HG03097 (cell line): ENCODE data around the gene GAN.

ENCODE experiments used
- ATAC-seq: cut with Tn5 transposase; IDR thresholded peaks from one replicate; pipeline ENCODE4 v1.9.1; 2021; ENCODE audit not compliant: unreplicated experiment, low FRiP score

GAN gene

DNA sequence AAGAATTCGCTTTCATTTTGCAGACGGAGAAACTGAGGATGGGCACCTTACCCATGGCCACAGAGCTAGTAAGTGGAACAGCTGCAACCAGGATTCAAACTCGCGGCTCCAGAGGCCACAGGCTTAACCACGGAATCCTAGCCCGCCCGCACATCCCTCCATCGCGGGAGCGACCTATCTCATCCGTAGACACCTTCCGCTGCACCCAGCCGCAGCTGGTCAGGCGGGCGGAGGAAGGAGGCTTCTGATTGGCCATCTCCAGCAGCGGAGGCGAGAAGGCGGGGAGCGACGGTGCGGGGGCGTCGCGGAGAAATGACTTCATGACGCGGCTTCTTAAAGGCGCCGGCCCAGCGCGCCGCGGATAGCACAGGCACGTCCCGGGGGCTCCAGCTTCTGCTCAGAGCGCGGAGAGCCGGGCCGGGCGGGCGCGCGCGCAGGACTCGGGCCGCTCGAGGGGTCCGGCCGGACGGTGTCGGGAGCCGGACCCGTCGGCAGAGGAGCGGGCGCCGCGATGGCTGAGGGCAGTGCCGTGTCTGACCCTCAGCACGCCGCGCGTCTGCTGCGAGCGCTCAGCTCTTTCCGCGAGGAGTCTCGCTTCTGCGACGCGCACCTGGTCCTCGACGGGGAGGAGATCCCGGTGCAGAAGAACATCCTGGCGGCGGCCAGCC lies at the start of gene GAN:
TSS of gene GAN (plus strand) at position 360 of the 668 bp plus-strand sequence. CDS start at position 512, 152 bp downstream.
- peak; percentile 84 for ATAC-seq

DNA sequence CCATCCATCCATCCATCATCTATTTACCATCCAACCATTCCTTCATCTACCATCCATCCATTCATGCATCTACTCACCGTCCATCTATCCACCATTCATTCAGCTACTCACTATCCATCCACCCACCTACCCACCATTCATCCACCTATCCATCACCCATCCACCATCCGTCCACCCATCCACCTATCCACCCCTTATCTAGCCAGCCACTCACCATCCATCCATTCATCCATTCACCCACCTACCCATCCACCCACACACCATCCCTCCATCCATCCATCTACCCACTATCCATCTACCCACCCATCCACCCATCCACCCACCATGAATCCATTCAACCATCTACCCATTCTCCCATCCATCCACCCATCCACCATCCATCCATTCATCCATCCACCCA lies 49.7 kb upstream of the GAN start:
- ATAC-seq = no peak

GRCh38 chr16:81265658-81266451 lies 48.9 kb upstream of the GAN start:
- no peak for ATAC-seq

GRCh38 chr16:81266680-81267095 lies 48.1 kb upstream of the GAN start:
- ATAC-seq = no peak

GRCh38 chr16:81268509-81268908 lies 46.3 kb upstream of the GAN start:
- ATAC-seq = no peak

- ATAC-seq = no peak
Observed at GRCh38 chr16:81273223-81273950, 41.4 kb upstream of the GAN start.

GRCh38 chr16:81275064-81275532 lies 39.7 kb upstream of the GAN start:
- no peak for ATAC-seq

DNA sequence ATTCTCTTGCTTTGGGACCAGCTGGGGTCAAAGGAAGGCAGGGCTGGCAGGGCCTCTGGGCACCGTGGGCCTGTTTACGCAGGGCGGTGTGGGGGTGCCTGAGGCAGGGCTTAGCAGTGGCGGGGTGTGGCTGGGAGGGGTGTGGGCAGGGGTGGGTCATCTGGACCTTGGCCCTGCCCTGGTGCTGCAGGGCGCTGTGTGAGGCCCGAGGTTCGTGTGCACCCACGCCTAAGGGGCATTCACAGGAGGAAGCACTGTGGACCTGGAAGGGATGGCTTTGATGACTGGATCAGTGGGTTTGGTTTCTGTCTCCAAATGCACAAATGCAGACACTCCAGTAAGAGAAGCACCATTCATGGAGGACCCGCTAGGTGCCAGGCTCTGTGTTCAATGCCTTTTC lies 39.0 kb upstream of the GAN start:
- no peak for ATAC-seq

GRCh38 chr16:81276323-81276722 lies 38.4 kb upstream of the GAN start:
- no peak for ATAC-seq

GRCh38 chr16:81277541-81278080 lies 37.2 kb upstream of the GAN start:
- no peak for ATAC-seq

DNA sequence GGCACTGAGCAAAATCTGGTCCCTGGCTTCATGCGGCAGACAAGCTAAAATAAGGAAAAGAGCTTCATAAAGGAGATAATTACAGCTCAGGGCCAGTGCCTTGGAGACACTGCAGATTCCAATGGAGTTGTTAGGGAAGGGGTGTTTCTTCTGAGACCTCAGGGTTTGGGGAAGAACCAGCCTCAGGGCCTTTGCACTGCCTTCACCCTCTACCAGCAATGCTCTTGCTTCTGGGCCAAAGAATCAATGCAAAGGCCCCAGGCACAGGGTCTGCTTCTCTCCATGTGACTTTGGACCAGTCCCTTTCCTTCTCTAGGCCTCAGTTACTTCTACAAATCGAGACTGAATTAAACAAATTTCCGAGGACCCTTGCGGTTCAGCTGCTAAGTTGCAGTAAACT lies 36.2 kb upstream of the GAN start:
- no peak for ATAC-seq

DNA sequence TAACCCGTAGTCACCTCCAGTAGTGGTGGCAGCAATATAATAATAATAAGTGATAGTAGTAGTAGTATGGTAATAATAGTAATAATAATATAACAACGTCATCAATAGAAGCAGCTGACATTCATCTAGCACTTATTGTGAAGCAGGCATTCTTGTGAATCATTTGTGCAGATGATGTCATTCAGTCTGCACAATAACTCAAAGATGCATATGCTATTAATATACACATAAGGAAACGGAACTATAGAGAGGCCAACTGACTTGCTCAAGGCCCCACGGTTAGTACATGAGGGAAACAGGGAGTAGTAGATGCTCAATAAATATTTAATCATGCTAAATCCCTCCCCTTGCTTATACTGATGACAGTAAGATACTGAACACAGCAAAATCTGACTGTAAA lies 35.4 kb upstream of the GAN start:
- ATAC-seq = no peak

DNA sequence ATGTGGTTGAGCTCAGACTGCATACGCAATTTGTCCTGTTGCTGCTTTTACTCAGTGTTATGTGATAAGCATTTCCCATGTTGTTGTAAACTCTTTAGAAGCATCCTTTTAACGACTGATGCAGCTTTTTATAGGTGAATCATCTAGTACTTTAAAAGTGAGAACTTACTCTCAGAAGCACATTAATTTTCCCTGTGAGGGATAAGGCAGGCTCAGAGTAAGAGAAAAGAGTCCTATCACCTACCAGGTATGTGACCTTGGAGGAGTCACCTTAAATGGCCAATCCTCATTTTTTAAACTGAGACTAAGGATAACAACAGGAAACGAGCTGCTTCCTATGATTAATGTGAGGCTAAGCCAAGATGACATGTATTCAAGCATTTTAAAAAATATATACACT lies 34.4 kb upstream of the GAN start:
- ATAC-seq = no peak

DNA sequence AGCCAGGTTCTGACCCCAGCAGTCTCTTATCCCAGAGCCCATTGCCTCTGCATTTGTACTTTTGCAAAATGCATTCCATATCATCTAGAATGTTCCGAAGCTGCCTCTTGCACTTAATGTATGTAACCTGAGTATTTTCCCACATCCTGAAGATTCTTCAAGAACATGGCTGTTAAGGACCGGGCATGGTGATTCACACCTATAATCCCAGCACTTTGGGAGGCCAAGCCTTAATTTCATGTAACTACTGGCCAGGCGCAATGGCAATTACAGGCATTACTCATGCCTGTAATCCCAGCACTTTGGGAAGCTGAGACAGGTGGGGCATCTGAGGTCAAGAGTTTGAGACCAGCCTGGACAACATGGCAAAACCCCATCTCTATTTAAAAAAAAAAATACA lies 31.7 kb upstream of the GAN start:
- no peak for ATAC-seq

DNA sequence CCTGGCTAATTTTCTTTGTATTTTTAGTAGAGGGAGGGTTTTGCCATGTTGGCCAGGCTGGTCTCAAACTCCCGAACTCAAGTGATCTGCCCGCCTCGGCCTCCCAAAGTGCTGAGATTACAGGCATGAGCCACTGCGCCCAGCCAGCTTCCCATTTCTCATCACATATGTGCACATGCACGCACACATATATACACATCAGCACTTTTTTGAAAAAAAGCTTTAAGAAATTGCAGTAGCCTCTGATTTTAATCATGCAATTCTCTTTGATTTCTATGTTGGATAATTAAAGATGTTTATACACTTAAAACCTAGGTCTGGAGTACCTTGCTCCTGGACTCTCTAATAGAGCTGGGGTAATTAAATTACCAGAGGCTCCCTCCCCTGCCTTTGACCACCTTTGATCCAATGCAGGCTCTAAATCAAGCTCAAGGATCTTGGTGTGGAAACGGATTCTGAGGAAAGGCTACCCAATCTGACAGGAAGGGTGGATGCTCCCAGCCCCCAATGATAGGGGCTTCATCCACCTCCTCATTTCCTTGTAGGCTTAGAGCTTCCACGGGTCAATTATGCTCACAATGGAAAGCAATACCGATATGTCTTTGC lies 29.7 kb upstream of the GAN start:
- no peak for ATAC-seq

GRCh38 chr16:81286190-81286589 lies 28.6 kb upstream of the GAN start:
- ATAC-seq = no peak

GRCh38 chr16:81291117-81291516 lies 23.6 kb upstream of the GAN start:
- no peak for ATAC-seq

DNA sequence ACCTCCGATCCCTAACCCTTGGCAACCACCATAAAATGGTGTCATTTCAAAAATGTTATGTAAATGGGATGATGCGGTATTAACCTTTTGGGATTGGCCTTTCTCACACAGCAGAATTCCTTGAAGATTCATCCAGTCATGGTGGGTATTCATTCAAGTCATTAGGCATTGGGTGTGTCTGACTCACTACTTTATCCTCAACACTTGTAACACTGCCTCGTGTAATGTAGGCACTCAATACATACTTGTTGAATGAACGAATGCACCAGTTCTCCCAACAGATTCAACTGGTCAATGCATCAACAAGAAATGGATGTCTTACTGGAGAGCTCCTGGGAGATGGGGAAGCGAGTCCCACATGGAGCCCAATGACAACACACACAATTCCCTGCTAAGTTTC lies 21.8 kb upstream of the GAN start:
- ATAC-seq = no peak

- no peak for ATAC-seq
Observed at GRCh38 chr16:81293909-81294802, 20.6 kb upstream of the GAN start.

DNA sequence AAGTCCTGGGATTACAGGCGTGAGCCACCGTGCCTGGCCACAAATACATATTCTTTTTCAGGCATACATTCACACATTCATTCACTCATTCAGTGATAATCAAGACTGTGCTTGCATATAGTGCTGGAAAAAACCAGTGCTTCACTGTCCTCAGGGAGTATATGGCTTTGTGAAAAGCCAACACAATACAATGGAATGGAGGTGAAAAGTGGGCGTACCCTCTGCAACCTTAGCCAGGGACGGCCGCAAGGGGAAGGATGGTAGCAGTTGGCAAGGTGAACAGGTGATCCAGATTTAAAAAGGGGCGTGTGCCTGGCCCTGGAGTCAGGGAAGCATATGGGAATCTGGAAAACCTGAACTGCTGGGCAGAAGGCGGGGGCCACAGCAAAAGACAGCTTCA lies 18.1 kb upstream of the GAN start:
- no peak for ATAC-seq
